Myocyte (in vitro differentiated cells): ENCODE data around the gene DMXL2. TPM values are rescaled to one million over a fixed set of nuclear protein-coding genes. Genes with fewer than 3 reads are reported as not detected.

Source experiments
- DNase-seq: peaks from one replicate; pipeline ENCODE4 v3.0.0-alpha.2; 2012; ENCODE audit warnings: low read depth
- total RNA-seq: library from RNA; depleted of rRNA; stranded (reverse); fragments of >200 nt; gene quantifications from 2 replicates; pipeline ENCODE4 v1.2.3, GENCODE V29; 2014

The DMXL2 gene
- total RNA-seq, 1 donor from 2014 or later: 29.6 TPM

DNA sequence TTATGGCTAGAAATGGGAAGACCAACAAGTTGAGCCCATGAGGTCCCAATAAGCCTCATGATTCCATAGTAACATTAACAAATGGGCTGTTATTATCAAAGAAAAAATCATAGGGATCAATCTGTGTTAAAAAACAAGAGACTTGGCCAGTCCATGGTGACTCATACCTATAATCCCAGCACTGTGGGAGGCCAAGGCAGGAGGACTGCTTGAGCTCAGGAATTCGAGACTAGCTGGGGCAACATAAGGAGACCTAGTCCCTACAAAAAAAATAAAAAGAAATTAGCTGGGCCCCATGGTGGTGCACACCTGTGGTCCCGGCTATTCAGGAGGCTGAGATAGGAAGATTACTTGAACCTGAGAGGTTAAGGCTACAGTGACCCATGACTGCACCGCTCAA lies 124.8 kb downstream of the DMXL2 start:
- no peak for DNase-seq

DNA sequence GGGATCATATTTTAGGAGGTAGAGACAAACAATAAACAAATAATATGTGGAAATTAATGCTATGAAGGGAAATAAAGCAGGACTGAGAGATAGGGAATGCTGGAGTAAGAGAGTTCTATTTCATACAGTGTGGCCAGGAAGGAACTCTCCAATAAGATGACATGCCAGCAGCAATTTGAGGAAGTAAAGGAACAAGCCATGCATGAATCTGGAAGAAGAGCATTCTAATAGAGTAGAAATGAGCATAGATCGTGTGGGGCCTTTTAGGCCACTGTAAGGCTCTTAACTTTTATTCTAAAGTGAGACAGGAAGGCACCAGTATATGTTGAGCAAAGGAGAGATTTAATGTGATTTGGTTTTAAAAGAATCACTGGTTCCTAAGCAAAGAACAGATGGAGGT lies 126.3 kb downstream of the DMXL2 start:
- no peak for DNase-seq

DNA sequence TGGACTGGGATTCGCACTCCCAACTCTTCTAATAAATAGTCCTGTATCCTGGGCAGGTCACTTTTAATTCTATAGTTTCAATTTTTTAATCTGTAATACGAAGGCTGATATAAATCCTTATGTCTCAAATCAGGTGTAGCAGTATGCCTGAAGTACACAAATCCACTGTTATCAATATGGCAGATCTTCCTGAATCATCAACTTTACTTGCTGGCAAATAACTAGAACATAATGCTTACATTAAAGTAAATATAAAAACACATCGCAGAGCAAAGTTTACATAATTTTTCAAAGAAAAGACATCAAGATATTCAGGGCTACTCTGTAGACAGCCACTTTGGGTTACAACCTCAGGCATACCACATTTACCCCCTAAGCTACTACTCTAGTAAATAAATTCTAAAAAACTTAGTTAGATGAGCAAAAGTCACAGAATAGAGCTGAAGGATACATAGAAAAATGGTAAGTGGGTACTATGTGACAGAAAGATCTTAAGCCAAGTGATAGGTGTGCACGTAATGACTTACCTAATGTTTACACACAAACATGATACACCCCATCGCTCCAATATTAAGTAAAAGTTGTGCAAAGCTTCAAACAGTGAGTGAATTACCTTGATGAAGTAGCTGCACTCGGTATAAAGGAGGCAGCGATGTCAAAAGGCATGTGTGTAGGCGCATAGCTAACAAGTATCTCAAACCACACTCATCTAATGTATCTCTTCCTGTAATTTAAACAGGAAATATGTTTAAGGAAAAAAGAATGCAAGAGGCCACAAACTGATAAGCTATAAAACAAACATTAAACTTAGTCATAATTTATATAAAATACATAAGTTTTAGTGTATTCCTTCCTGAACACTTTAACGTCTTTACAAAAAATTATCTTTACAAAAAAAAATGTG lies 127.9 kb downstream of the DMXL2 start:
- no peak for DNase-seq

DNA sequence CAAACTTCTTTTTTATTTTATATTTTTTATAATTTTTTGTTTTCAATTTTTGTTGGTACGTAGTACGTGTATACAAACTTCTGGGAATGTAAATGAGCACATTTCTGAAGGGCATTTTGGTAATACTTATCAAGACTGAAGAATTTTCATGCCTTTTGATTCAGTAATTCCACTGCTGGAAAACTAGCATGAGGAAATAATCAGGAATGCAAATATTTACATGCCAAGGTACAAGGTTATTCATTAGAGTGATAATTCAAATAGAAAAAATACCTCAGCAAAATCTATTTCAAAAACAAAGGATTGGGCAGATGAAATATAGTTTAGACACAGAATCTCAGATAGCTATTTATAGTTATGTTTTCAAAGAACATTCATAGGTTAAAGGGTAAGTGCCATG lies 128.7 kb downstream of the DMXL2 start:
- DNase-seq: no peak

DNA sequence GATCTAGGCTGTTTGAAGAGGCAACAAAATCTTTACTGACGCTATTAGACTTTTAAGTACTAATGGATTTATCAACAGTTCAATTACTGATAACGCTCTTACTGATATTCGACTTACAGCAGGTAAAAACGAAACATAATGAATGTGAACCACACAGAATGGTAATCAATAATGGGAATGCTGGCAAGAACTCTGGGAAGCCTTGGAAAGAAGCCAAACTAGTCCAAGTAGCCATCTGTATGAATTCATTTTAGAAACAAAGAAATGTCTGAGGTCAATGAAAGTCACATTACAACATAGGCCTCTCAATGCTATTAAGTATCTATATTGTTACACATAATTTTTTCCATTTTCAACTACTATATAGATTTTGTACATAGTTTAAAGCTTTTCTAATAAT lies 130.0 kb downstream of the DMXL2 start:
- DNase-seq: no peak

DNA sequence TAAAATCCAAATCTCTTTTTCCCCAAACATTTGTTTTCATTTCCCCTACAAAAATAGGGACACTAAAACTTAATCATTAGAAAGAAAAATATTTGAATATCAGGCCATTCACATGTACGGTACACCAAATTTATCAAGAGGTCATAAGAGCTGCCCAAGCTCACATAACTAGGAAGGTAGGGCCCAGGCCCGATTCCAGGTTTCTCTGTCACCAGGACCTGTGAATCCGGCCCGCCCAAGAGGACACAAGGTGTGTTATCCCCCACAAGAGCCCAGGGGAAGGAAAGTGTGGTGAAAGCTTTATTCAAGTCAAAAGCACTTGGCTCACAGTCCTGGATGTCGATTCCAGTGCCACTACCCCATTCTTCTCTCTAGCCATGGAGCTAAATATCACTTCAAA lies 130.6 kb downstream of the DMXL2 start:
- no peak for DNase-seq

DNA sequence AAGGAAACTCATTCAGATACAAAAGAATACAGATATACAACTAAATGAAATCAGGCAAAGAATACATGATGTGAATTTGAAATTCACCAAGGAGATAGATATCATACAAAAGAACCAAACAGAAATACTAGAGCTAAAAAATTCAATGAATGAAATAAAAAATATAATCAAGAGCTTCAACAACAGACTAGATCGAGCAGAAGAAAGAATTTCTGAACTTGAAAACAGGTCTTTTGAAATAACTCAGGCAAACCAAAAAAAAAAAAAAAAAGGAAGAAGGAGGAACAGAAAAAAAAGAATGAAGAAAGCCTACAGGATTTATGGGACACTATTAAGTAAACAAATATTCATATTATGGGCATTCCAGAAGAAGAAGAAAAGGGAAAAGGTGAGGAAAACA lies 137.8 kb downstream of the DMXL2 start:
- no peak for DNase-seq

DNA sequence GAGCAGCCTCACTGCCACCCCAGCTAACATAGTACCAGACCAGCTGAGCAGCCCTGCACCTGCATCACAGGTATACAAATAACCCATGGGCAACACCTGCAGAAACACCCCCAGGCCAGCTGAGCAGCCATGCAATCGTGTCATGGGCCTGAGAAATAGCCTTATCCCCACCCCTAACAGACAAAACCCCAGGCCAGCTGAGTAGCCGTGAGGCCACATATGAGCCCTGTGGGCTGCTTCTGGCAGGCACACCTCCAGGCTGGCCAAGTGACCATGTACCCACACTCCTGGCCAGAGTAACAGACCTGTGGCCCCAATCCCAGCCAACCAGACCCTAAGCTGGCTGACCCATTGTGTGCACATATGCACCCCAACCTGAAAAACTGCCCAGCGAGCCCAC lies 138.6 kb downstream of the DMXL2 start:
- DNase-seq: no peak

DNA sequence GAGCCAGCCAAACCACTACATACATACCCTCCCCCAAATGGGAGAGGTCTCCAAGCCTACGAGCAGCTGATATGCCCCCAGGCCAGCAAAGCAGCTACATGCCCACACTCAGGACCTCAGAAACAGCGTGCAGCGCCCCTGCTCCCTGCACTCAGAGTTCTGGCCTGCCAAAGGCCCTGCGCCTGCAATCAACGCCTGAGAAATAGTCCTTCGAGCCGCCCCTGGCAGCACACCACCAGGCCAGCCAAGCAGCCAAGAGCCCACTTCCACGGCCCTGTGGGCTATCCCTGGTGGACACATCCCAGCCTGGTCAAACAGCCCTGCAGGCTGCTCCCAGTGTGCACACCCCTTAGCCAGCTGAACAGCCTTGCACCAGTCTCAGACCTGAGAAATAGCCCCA lies 139.1 kb downstream of the DMXL2 start:
- no peak for DNase-seq

DNA sequence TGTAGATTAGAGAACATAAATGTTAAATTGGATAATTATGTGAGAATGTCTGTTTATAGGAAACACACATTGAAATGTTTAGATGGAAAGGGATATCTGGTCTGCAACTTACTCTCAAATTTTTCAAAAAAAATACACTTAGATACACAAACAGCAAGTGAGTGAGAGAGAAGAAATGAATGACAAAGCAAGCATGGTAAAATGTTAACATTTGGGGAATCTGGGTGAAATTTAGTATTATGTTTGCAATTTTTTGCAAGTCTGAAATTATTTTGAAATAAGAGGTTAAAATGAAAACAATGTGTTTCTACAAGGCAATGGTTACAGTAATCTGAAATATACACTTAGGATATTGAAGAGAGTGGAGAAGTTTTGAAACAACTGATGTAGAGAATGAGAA lies 146.8 kb downstream of the DMXL2 start:
- DNase-seq: no peak

DNA sequence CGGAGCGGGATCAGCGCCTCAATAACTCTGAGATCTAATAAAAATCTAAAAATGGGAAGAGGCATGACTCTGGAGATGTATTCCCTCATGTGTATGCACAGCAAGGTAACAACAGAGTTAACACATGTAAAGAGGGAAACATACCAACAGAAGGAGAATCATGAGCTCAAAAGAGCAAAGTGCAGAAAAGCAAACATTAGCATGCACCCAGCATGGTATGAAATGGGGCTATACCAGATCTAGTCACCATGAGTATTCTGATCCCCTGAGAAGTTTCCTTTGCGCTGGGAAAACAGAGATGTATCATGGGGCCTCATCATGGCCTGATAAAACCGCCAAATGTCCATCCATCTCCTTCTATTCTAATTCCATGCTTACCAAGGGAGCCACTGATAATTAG lies 152.1 kb downstream of the DMXL2 start:
- DNase-seq: no peak

DNA sequence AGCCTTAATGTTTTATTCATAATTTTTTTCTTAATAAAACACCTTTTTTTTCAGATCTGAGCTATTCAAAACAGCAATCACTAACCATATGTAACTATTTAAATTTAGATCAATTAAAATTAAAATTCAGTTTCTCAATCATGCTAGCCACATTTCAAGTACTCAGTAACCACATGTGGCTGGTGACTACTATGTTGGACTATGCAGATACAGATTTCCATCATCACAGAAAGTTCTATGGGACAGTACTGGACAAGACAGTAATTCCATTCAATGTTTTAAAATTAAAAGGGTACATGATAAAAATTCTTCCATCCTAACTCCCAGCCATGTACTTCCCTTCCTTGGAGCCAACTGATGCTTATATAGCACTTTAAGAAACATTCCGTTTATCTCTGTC lies 161.8 kb downstream of the DMXL2 start:
- DNase-seq: peak; percentile 18

DNA sequence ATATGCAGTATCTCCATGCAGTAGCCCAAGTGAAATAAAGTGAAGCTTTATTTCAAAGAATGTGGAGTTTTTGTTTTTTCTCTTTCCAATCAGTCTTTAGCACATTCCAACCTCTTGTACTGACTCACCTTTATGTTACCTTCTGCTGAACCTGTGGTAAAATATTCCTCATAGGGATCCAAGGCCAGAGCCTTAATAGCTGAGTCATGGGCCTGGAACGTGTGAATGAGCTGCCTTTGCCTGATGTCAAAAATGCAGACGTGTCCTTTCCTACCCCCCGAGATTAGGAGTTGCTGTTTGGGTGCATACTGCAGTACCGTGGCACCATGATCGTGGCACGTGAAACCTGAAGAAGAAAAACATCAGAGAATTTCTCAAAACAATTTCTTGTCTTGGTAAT lies 172.6 kb downstream of the DMXL2 start:
- DNase-seq: no peak

DNA sequence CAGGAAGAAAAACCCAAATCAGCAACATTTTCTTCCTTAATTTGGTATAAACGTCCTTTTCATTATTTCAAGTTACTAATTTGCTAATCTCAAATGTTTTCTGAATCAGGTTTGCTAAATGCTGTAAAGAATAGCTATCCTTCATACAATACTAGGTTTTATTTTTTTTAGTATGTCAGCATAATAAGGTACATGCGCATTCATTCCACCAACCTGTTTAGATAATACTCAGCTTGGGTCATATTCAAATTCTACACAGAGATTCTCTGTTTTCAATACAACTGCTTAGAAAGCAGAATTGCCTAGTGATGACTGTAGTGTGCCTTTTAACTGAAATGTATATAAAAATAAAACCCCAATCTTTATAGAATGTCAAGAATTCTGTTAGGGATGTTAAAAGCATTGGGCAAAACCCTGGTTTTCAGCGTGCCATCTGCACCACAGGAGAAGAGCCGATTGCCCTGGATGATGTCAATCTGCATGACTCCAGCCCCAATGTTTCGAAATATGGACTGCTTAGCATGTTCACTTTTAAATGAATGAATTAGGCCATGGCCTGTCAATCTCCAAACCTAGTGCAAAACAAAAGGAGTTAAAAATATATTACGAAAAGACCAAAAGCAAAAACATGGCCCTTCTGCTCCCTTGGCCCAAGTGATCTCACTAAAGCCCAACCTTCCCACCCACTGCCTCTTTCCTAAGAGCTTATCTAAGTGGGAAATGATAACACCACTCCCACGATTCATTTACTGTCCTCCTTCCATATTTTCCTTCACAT lies 173.8 kb downstream of the DMXL2 start:
- DNase-seq: no peak

DNA sequence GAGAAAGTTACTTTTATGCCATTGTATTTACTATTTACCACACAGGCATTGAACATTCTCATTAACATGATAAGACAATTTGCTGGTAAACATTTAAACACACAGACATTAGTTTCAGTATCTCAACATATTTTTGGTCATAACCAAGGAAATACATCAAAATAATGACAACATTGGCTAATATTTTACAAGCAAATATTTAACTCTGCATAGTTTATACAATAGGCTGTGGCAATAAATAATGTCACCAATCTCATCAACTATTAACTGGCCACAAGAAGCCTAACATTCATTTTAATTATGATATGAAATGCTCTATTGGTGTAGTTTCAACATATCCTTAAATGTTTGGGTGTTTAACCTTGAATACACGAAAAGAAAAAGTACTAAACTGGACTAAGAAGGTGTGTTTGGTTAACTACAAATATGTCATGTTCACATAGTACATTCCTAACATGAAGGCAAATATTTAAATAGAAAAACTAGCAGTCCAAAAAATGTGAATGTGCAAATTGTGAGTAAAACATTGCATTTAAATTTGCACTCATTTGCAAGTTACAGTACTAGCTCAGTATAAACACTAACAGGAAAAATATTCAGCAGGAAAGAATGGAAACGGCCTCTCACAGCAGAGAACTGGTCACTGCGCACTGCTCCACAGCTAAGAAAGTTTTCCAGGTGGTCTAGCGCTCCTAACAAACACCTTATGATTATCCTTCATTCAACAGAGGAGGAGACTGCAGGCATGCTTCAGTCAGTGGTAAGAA lies 174.5 kb downstream of the DMXL2 start:
- no peak for DNase-seq

DNA sequence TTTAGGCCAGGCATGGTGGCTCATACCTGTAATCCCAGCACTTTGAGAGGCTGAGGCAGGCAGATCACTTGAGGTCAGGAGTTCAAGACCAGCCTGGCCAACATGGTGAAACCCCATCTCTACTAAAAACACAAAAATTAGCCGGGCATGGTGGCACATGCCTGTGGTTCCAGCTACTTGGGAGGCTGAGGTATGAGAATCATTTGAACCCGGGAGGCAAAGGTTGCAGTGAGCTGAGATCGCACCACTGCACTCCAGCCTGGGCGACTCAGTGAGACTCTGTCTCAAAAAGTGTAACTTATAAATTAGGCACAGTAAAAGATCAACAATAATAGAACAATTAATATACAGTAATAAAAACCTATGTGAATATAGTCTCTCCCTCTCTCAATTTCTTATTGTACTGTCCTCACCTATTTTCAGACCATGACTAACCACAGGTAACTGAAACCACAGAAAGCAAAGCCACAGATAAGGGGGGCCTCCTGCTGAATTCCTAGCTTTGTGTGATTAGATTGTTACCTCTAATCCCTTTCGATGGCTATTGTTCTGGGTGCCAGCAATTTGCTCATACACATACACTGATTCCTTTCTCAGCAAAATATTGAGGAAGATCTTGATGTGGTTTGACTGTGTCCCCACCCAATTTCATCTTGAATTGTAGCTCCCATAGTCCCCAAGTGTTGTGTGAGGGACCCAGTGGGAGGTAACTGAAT lies 176.4 kb downstream of the DMXL2 start:
- DNase-seq: peak; percentile 19

DNA sequence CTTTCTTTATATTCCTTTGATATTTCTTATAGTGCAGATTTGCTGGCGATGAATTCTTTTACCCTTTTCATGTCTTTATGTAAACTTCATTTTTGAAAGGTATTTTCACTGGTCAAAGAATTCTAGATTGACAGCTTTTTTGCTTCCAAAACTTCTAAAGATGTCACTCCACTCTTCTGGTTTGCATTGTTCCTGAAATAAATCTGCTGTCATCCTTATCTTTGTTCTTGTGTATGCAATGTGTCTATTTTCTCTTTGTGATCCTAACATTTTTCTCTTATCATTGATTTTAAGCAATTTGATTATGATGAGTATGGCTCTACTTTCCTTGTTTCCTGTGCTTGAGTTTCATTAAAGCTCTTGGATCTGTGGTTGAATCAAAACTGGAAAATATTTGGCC lies 177.8 kb downstream of the DMXL2 start:
- DNase-seq: no peak

DNA sequence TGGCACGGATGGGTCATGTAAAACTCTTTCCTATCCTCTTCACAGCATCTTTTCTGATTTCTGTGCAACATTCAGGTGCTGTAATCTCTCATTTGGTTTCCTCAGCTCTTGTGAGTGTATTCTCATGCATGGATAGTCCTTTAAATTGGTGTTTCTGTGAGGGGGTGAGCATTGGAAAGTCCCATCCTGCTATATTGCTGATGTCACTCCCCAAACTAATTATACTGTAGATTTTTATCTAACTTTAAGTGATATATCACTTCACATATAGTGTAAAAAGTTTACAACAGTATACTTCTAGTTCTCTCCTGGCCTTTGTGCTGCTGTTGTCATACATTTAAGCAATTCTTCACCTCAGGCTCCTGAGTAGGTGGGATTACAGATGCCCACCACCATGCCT lies 178.5 kb downstream of the DMXL2 start:
- no peak for DNase-seq

DNA sequence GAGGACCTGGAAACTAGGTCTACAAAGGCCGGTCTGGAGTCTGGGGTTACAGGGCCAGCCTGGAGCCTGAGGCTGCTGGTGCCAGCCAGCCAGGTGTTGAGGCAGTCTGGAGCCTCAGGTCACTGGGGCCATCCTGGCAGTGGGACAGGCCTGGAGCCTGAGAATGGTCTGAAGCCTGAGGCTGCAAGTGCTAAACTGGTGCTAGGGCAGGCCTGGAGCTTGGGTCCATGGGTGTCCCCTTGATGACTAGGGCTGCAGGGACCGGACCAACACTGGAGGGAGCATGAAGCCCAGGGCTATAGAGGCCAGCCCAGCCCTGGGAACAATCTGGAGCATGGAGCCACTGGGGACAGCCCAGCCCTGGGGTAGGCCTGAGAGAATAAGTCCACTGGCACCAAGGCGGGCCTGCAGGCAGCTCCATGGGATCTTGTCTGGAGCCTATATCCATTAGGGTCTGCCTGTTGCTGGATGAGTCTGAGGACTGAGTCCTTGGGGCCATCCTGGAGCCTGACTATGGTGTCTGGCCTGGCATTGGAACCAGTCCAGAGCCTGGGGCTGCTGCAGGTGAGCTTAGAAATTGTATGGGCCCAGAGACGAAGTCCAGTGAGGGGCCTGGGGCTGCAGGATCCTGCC lies 179.2 kb downstream of the DMXL2 start:
- no peak for DNase-seq

DNA sequence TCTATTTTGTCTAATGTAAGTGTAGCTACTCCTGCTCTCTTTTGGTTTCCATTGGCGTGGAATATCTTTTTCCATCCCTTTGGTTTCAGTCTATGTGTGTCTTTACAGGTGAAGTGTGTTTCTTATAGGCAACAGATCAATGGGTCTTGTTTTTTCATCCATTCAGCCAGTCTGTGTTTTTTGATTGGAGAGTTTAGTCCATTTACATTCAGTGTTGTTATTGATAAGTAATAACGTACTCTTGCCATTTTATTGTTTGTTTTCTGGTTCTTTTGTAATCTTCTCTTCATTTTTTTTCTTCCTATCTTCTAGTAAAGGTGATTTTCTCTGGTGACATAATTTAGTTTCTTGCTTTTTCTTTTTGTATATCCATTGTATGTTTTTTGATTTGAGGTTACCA lies 184.0 kb downstream of the DMXL2 start:
- DNase-seq: no peak
